Lower leg skin (tissue), 4 donors: Measurements from ENCODE around the gene STAU1. TPM values are rescaled to one million over a fixed set of nuclear protein-coding genes. Genes with fewer than 3 reads are reported as not detected.

Experiments
- DNase-seq, 2 donors: peaks; one replicate each; pipeline ENCODE4 v3.0.0-alpha.2; 2019; ENCODE audit warnings: low spot score in 2 of 2
- H3K4me3 ChIP-seq: fragments of 200-600 bp; sonication (generic); 2 replicates; pipeline ENCODE4 v1.5.1; 2017; ENCODE audit warnings: mild to moderate bottlenecking, low read depth; ENCODE audit not compliant: poor library complexity, severe bottlenecking
- POLR2A ChIP-seq, 2 donors: fragments of 450-650 bp; IDR thresholded peaks; one replicate each; pipeline ENCODE4 v1.6.1; 2016 to 2017; ENCODE audit warnings: antibody characterized with exemption in 2 of 2, mild to moderate bottlenecking in 1 of 2, moderate library complexity in 1 of 2
- WGBS, 2 donors: methylation state at CpG; one replicate each; pipeline ENCODE4 v1.1.5; 2018; 5-methylcytosine and 5-hydroxymethylcytosine counted together
- intact Hi-C: fragments of 100-400 bp; cut with DNase I; formaldehyde crosslinking; loops from one replicate; pipeline ENCODE4 v1.15.0; 2023; ENCODE audit warnings: low total_unique reads
- total RNA-seq, 4 donors: library from RNA; depleted of rRNA; stranded (reverse); fragments of >200 nt; gene quantifications; one replicate each; pipeline ENCODE4 v1.1.0, GENCODE V29; 2016
- TF ChIP-seq, protein P1 (sequence below), 3 donors: fragments of 450-650 bp; IDR thresholded peaks; one replicate each; pipeline ENCODE4 v1.5.1; 2016; ENCODE audit warnings: antibody characterized with exemption in 3 of 3, mild to moderate bottlenecking in 3 of 3, moderate library complexity in 2 of 3

Gene STAU1
- total RNA-seq, 4 donors from 2014 or later: 68.4 to 90.0 (median 77.0) TPM

DNA sequence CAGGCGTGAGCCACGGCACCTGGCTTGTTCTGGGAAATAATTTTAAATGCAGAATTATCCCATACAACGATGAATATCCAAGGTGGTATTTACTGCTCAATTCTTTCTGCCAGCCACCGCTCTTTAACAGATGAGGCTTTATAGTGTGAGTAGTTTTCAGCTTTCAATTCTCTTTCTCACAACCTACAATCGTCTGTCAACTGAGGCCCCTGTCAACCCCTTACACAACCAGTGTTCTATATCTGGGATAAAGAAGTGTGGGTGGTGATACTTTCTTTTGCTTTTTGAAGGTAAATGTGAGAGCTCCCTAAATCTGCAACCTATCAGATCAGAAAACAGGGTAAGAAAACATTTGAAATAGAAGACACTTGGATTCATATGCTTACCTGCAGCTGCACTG lies 22.5 kb downstream of the STAU1 start:
- WGBS, 2 donors: 88 to 96% methylated on average over 5 of the region's 5 CpGs
- TF ChIP-seq POLR2A (IDR thresholded peaks at IDR 0.05): no peak
- TF ChIP-seq, protein P1, sequence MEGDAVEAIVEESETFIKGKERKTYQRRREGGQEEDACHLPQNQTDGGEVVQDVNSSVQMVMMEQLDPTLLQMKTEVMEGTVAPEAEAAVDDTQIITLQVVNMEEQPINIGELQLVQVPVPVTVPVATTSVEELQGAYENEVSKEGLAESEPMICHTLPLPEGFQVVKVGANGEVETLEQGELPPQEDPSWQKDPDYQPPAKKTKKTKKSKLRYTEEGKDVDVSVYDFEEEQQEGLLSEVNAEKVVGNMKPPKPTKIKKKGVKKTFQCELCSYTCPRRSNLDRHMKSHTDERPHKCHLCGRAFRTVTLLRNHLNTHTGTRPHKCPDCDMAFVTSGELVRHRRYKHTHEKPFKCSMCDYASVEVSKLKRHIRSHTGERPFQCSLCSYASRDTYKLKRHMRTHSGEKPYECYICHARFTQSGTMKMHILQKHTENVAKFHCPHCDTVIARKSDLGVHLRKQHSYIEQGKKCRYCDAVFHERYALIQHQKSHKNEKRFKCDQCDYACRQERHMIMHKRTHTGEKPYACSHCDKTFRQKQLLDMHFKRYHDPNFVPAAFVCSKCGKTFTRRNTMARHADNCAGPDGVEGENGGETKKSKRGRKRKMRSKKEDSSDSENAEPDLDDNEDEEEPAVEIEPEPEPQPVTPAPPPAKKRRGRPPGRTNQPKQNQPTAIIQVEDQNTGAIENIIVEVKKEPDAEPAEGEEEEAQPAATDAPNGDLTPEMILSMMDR (IDR thresholded peaks at IDR 0.05): no peak
- no peak overlapping the region for H3K4me3 ChIP-seq
- intact Hi-C loops: no loop called here
- no peak for DNase-seq

DNA sequence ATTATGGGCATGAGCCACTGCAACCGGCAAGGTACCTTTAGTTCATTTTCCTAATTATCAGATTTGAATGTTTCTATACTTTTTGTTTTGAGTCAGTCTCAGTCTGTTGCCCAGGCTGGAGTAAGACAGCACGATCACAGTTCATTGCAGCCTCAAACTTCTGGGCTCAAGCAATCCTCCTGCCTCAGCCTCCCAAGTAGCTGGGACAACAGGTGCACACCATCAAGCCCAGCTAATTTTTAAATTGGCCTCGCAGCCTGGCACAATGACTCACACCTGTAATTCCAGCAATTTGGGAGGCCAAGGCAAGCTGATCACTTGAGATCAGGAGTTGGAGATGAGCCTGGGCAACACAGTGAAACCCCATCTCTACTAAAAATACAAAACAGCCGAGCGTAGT lies 24.4 kb downstream of the STAU1 start:
- DNase-seq: no peak
- no peak overlapping the region for H3K4me3 ChIP-seq
- intact Hi-C loops: no loop called here
- no peak for TF ChIP-seq POLR2A (IDR thresholded peaks at IDR 0.05)
- TF ChIP-seq, protein P1 (IDR thresholded peaks at IDR 0.05): no peak
- WGBS, 2 donors: 91 to 92% methylated on average over 5 of the region's 5 CpGs

DNA sequence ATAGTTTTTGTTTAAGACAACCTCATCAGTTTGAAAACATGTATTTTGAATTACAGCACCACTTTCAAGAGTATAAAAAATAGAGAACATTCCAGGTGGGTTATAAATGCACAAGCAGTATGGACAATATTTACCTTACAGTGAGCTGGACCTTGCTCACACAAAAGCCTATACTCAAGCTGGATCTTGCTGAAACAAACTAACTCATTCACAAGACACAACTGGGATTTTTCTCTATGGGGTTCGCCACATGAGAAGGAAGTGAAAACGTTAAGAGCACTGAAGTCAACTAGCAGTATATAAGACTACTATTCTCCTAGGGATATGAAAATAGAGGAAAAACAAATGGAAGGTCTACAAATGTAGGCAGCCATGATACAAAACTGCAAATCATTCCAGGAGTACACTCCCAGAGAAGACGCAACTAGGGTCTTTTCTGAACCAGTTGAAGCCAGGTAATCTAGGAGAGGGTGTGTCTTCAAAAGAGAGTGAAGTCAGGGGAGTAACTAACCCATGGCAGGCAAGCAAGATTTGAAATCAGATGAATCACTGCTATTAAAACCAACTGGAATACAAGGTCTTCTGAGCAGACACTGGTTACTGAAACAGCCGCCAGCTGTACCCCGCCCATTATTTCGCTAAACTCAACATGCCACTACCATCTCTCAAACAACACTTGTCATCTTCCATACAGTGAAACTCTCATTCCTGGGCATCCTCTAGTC lies 26.5 kb downstream of the STAU1 start:
- intact Hi-C loops: no loop called here
- DNase-seq: no peak

DNA sequence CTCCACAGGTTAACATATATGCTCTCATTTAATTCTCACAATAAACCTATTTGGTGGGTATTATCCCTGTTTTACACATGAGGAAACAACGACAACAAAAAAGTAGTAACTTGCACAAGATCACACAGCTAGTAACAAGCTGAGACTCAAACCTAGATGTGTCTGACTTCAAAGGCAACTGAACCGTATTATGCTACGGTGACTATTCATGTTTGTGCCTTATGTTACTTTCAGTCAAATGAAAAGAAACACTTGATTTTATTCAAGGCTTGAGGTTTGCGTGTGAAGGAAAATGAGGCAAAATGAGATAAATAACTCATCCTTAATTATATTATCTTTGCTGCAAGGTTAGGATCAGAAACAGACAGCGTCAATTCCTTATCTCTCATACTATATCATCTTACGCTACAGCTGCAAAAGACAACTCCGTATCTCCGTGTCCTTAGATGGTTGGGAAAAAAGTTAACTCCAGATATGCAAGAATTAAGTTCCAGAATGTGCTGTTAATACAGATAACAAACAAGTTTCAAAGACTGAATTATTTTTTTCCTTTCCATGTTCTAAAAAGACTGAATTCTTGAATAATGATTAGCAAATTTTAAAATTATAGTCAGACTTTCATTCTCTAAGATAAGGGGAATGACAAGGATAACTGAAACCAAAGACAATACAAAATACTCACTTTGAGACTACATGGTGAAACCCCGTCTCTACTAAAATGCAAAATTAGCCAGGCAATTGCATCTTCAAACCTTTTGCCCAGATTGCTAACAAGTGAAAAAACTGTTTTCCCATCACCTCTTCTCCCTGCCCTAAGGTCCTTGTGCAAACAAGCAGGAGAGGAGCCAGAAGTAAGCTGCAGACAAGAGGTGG lies 27.8 kb downstream of the STAU1 start:
- WGBS, 2 donors: 85 to 87% methylated on average over 9 of the region's 9 CpGs
- no peak for DNase-seq

More for the DNA sequence above, 26.5 kb downstream of the STAU1 start:
- no peak overlapping the region for H3K4me3 ChIP-seq
- 49 to 55% methylated on average over 6 of the region's 6 CpGs for WGBS, 2 donors
- TF ChIP-seq, protein P1 (IDR thresholded peaks at IDR 0.05): no peak
- no peak for TF ChIP-seq POLR2A (IDR thresholded peaks at IDR 0.05)

DNA sequence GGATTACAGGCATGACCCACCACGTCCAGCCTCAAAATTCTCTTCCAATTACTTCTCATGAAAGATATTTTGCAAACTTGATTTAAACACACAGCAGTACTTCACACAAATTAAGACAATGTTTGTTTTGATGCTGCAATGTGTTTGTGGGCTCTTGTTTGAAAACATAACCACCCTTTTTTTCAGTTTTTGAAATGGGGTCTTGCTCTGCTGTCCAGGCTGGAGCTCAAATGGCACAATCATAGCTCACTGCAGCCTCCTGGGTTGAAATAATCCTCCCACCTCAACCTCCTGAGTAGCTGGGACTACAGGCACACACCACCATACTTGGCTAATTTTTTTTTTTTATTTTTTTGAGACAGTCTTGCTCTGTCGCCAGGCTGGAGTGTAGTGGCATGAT lies 31.0 kb downstream of the STAU1 start:
- intact Hi-C loops: no loop called here
- WGBS, 2 donors: 96 to 97% methylated on average over 2 of the region's 2 CpGs
- no peak overlapping the region for H3K4me3 ChIP-seq
- TF ChIP-seq, protein P1 (IDR thresholded peaks at IDR 0.05): no peak
- TF ChIP-seq POLR2A (IDR thresholded peaks at IDR 0.05): no peak
- no peak for DNase-seq

More for the DNA sequence above, 27.8 kb downstream of the STAU1 start:
- no peak overlapping the region for H3K4me3 ChIP-seq
- TF ChIP-seq, protein P1 (IDR thresholded peaks at IDR 0.05): no peak
- no peak for TF ChIP-seq POLR2A (IDR thresholded peaks at IDR 0.05)
- intact Hi-C loops: no loop called here
